Astrocyte of the cerebellum (primary cell): ENCODE results near the gene TNFSF12.

ENCODE experiments used
- DNase-seq: peaks from one replicate; pipeline ENCODE4 v3.0.0-alpha.2; 2011; ENCODE audit warnings: low read depth
- H3K4me3 ChIP-seq: 2 replicates; pipeline ENCODE4 v1.5.1; 2011; ENCODE audit warnings: mild to moderate bottlenecking, low read depth, low read length, moderate library complexity
- CTCF ChIP-seq: IDR thresholded peaks from 2 replicates; pipeline ENCODE4 v1.5.1; 2012; ENCODE audit warnings: low read length, low read depth, moderate library complexity, mild to moderate bottlenecking; ENCODE audit errors: missing control alignments
- in situ Hi-C: cut with HindIII; loops from 2 replicates; pipeline ENCODE4 v1.10.0; 2017; ENCODE audit warnings: low sequenced_read_pairs

TNFSF12 gene, protein sequence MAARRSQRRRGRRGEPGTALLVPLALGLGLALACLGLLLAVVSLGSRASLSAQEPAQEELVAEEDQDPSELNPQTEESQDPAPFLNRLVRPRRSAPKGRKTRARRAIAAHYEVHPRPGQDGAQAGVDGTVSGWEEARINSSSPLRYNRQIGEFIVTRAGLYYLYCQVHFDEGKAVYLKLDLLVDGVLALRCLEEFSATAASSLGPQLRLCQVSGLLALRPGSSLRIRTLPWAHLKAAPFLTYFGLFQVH

DNA sequence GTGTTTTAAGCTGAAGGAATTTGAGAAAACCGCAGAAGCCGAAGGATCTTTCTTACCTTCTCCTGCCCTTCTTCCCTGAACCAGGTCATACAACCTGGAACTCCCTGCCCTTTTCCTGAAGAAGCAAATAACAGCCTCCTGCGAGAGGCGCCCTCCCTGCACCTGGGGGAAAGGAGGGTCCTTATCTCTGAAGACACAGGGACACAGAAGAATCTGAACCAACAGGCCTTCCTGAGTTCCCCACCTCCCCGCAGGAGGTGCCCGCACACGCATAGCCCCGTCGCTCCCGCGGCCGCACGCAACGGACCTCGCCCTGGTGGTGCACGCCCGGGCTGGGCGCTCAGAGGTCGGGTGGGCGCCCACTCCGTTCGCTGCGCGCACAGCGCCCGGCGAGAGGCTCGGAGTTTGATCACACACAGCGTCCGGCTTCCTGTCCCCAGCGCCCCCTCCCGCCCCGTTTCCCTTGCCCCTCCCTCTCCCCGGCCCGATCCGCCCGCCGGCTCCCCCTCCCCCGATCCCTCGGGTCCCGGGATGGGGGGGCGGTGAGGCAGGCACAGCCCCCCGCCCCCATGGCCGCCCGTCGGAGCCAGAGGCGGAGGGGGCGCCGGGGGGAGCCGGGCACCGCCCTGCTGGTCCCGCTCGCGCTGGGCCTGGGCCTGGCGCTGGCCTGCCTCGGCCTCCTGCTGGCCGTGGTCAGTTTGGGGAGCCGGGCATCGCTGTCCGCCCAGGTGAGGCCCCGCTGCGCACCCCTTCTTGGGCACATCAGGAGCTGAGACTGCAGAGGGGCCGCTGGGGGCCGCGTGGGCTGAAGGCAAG is at the start of gene TNFSF12:
Gene TNFSF12, plus strand, starts transcription at position 474 of the 816 bp plus-strand sequence. Its CDS starts 96 bp downstream, at position 570.
- no peak for DNase-seq
- peak; percentile 2 for TF ChIP-seq CTCF
- H3K4me3 ChIP-seq = peak within 1 kb of the TSS; percentile 47
- in situ Hi-C loops = no loop called here

GRCh38 chr17:7499161-7499560 is 49.7 kb upstream of the TNFSF12 start:
- in situ Hi-C loops = no loop called here
- no peak for DNase-seq
- no peak for TF ChIP-seq CTCF
- no peak overlapping the region for H3K4me3 ChIP-seq

- no peak for TF ChIP-seq CTCF
- in situ Hi-C loops = no loop called here
- no peak for DNase-seq
- H3K4me3 ChIP-seq = no peak overlapping the region
Observed at GRCh38 chr17:7501729-7502128, 47.1 kb upstream of the TNFSF12 start.

DNA sequence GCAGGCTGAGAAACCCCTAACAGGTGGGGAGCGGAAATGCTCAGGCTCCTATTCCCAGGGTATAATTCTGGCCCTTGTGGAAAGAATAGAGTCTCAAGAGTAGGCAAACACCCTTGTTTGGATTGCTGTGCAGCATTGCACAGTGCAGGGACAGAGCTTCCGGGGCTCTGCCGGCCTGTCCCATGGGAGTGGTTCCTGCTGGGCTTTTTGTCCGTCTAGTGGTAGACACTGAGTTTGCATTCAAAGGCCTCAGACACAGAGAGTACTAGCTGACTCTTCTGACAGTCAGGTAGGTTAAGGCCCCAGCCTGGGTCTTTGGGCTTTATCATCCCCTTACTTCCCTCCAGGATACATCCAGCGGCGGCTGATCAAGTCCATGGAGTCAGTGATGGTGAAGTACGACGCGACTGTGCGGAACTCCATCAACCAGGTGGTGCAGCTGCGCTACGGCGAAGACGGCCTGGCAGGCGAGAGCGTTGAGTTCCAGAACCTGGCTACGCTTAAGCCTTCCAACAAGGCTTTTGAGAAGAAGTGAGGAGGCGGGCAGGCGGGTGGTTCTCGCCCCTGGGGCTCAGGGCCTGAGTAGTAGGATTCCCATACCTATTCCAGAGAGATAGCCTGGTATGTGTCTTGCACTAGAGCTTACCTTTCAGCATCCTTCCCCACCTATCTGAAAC is 46.5 kb upstream of the TNFSF12 start:
- no peak for TF ChIP-seq CTCF
- no peak overlapping the region for H3K4me3 ChIP-seq
- in situ Hi-C loops = no loop called here

DNA sequence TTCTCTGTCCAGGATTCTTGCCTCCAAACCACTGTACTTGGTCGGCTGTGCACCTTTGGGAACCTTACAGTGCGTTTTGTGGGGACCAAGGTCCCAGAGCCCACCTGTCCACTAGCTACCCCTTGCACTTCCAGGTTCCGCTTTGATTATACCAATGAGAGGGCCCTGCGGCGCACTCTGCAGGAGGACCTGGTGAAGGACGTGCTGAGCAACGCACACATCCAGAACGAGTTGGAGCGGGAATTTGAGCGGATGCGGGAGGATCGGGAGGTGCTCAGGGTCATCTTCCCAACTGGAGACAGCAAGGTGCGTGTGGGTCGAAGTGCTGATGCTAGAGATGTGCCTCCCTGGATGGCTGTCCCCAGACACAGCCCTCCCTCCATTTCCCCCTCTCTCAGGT is 45.9 kb upstream of the TNFSF12 start:
- in situ Hi-C loops = no loop called here
- H3K4me3 ChIP-seq = no peak overlapping the region
- no peak for DNase-seq
- TF ChIP-seq CTCF = peak; percentile 34

More for the DNA sequence above, 46.5 kb upstream of the TNFSF12 start:
- no peak for DNase-seq

- no peak overlapping the region for H3K4me3 ChIP-seq
- in situ Hi-C loops = no loop called here
- TF ChIP-seq CTCF = no peak
- DNase-seq = no peak
Observed at GRCh38 chr17:7503521-7503920, 45.3 kb upstream of the TNFSF12 start.
